HUES48 (cell line): ENCODE measurements around the gene VAPB.

Experiments
- H3K27ac ChIP-seq: one replicate; pipeline ENCODE4 v1.7.0; 2013; ENCODE audit warnings: low read depth, low read length, inconsistent platforms
- H3K27me3 ChIP-seq: 2 replicates; pipeline ENCODE4 v1.6.1; 2013; ENCODE audit warnings: mild to moderate bottlenecking, low read length; ENCODE audit not compliant: control insufficient read depth, insufficient read depth
- H3K36me3 ChIP-seq: 2 replicates; pipeline ENCODE4 v1.6.1; 2013; ENCODE audit warnings: low read length; ENCODE audit not compliant: control insufficient read depth, insufficient read depth
- H3K4me1 ChIP-seq: 2 replicates; pipeline ENCODE4 v1.6.1; 2013; ENCODE audit warnings: mild to moderate bottlenecking, low read length; ENCODE audit not compliant: control insufficient read depth, insufficient read depth
- H3K4me3 ChIP-seq: 2 replicates; pipeline ENCODE4 v1.5.1; 2013; ENCODE audit warnings: mild to moderate bottlenecking, low read depth, low read length
- H3K9ac ChIP-seq: 2 replicates; pipeline ENCODE4 v1.6.1; 2013; ENCODE audit warnings: mild to moderate bottlenecking, low read depth, low read length, moderate library complexity
- H3K9me3 ChIP-seq: 2 replicates; pipeline ENCODE4 v1.6.1; 2013; ENCODE audit warnings: low read length; ENCODE audit not compliant: control insufficient read depth, insufficient read depth

VAPB gene

GRCh38 chr20:58449681-58450221 lies 60.7 kb downstream of the VAPB start:
- H3K4me1 ChIP-seq: peaks cover 30% of the 10 kb centered on the region
- H3K27ac ChIP-seq: no peak overlapping the region
- no peaks in the 10 kb centered on the region for H3K27me3 ChIP-seq
- H3K4me3 ChIP-seq: no peak overlapping the region
- no peaks in the 10 kb centered on the region for H3K9me3 ChIP-seq
- no peak overlapping the region for H3K9ac ChIP-seq
- H3K36me3 ChIP-seq: peaks cover 21% of the 10 kb centered on the region

- H3K4me3 ChIP-seq: no peak overlapping the region
- H3K9me3 ChIP-seq: no peaks in the 10 kb centered on the region
- H3K36me3 ChIP-seq: peaks cover 17% of the 10 kb centered on the region; the same call in 1 of the 2 replicates
- H3K4me1 ChIP-seq: peaks cover 30% of the 10 kb centered on the region
- no peak overlapping the region for H3K9ac ChIP-seq
- no peak overlapping the region for H3K27ac ChIP-seq
- no peaks in the 10 kb centered on the region for H3K27me3 ChIP-seq
These were observed 61.2 kb downstream of the VAPB start for GRCh38 chr20:58450254-58450653.

GRCh38 chr20:58452667-58453255 lies 63.7 kb downstream of the VAPB start:
- H3K9ac ChIP-seq: no peak overlapping the region
- 0 out of 2 replicates have a peak, but pooled peaks cover 3% of the 10 kb centered on the region for H3K36me3 ChIP-seq
- H3K27me3 ChIP-seq: no peaks in the 10 kb centered on the region
- H3K4me1 ChIP-seq: peaks cover 27% of the 10 kb centered on the region
- no peaks in the 10 kb centered on the region for H3K9me3 ChIP-seq
- no peak overlapping the region; the same call in 1 of the 2 replicates for H3K4me3 ChIP-seq
- H3K27ac ChIP-seq: peak overlapping the region; percentile 46

- Histone ChIP-seq H3K36me3 (0 out of 2 replicates have a peak, but pooled peaks cover 3% of the 10 kb centered on the region), H3K4me1 (peaks cover 22% of the 10 kb centered on the region), H3K9ac (no peak overlapping the region), H3K4me3 (no peak overlapping the region), H3K9me3 (no peaks in the 10 kb centered on the region), H3K27me3 (no peaks in the 10 kb centered on the region), H3K27ac (peak overlapping the region; percentile 24)
These were observed 64.4 kb downstream of the VAPB start for GRCh38 chr20:58453391-58453790.

GRCh38 chr20:58454460-58454859 lies 65.4 kb downstream of the VAPB start:
- no peak overlapping the region for H3K27ac ChIP-seq
- peaks cover 25% of the 10 kb centered on the region for H3K4me1 ChIP-seq
- H3K27me3 ChIP-seq: no peaks in the 10 kb centered on the region
- no peak overlapping the region for H3K4me3 ChIP-seq
- no peak overlapping the region for H3K9ac ChIP-seq
- H3K36me3 ChIP-seq: no peaks in the 10 kb centered on the region
- H3K9me3 ChIP-seq: no peaks in the 10 kb centered on the region

GRCh38 chr20:58457083-58457695 lies 68.2 kb downstream of the VAPB start:
- no peak overlapping the region for H3K4me3 ChIP-seq
- no peaks in the 10 kb centered on the region for H3K36me3 ChIP-seq
- H3K9ac ChIP-seq: no peak overlapping the region
- H3K27me3 ChIP-seq: no peaks in the 10 kb centered on the region
- H3K27ac ChIP-seq: no peak overlapping the region
- H3K4me1 ChIP-seq: peaks cover 21% of the 10 kb centered on the region
- H3K9me3 ChIP-seq: no peaks in the 10 kb centered on the region

- no peaks in the 10 kb centered on the region for H3K36me3 ChIP-seq
- H3K4me1 ChIP-seq: peaks cover 8% of the 10 kb centered on the region; the same call in 1 of the 2 replicates
- no peak overlapping the region for H3K4me3 ChIP-seq
- H3K27ac ChIP-seq: no peak overlapping the region
- no peaks in the 10 kb centered on the region for H3K9me3 ChIP-seq
- H3K9ac ChIP-seq: no peak overlapping the region
- H3K27me3 ChIP-seq: no peaks in the 10 kb centered on the region
These were observed 69.5 kb downstream of the VAPB start for GRCh38 chr20:58458342-58459057.

GRCh38 chr20:58459058-58459750 lies 70.2 kb downstream of the VAPB start:
- Histone ChIP-seq H3K36me3 (no peaks in the 10 kb centered on the region), H3K9me3 (no peaks in the 10 kb centered on the region), H3K27me3 (no peaks in the 10 kb centered on the region), H3K9ac (no peak overlapping the region), H3K27ac (no peak overlapping the region), H3K4me1 (peaks cover 7% of the 10 kb centered on the region; the same call in 1 of the 2 replicates), H3K4me3 (no peak overlapping the region)

- no peaks in the 10 kb centered on the region for H3K27me3 ChIP-seq
- no peaks in the 10 kb centered on the region for H3K36me3 ChIP-seq
- peaks cover 7% of the 10 kb centered on the region; the same call in 1 of the 2 replicates for H3K4me1 ChIP-seq
- H3K4me3 ChIP-seq: no peak overlapping the region
- H3K9me3 ChIP-seq: no peaks in the 10 kb centered on the region
- no peak overlapping the region for H3K27ac ChIP-seq
- no peak overlapping the region for H3K9ac ChIP-seq
These were observed 72.1 kb downstream of the VAPB start for GRCh38 chr20:58461104-58461503.

- Histone ChIP-seq H3K4me3 (no peak overlapping the region), H3K9me3 (no peaks in the 10 kb centered on the region), H3K27me3 (no peaks in the 10 kb centered on the region), H3K4me1 (peaks cover 7% of the 10 kb centered on the region; the same call in 1 of the 2 replicates), H3K27ac (no peak overlapping the region), H3K9ac (no peak overlapping the region), H3K36me3 (no peaks in the 10 kb centered on the region)
These were observed 72.9 kb downstream of the VAPB start for GRCh38 chr20:58461899-58462298.
